Measurements from ENCODE around the gene CACNA2D3.

- no peak for TF ChIP-seq CTCF (IDR thresholded peaks at IDR 0.05; ENCODE audit: low read length)
- TF ChIP-seq EZH2 (optimal IDR thresholded peaks at IDR 0.05; ENCODE audit: low read depth, low read length): no peak
These were observed 819.5 kb downstream of the CACNA2D3 start for GRCh38 chr3:54941690-54942362.
